Prostate gland (tissue), 2 donors: ENCODE measurements around the gene ADM.

ENCODE experiments used
- CTCF ChIP-seq, 4 experiments: fragments of 200-600 bp in 2 of 4; fragments of 450-650 bp in 2 of 4; sonication (generic) in 2 of 4; IDR thresholded peaks; 1 replicate in 3 of 4; 2 replicates in 1 of 4; pipeline ENCODE4 v1.5.1; 2016 to 2019; ENCODE audit warnings: antibody characterized with exemption in 4 of 4, mild to moderate bottlenecking in 2 of 4, moderate library complexity in 2 of 4
- POLR2A ChIP-seq: fragments of 450-650 bp; IDR thresholded peaks from one replicate; pipeline ENCODE4 v1.6.1; 2016; ENCODE audit warnings: antibody characterized with exemption, mild to moderate bottlenecking
- POLR2AphosphoS5 ChIP-seq: sonication (generic); formaldehyde crosslinking; IDR thresholded peaks from one replicate; pipeline ENCODE4 v1.6.1; 2017; ENCODE audit warnings: antibody characterized with exemption

DNA sequence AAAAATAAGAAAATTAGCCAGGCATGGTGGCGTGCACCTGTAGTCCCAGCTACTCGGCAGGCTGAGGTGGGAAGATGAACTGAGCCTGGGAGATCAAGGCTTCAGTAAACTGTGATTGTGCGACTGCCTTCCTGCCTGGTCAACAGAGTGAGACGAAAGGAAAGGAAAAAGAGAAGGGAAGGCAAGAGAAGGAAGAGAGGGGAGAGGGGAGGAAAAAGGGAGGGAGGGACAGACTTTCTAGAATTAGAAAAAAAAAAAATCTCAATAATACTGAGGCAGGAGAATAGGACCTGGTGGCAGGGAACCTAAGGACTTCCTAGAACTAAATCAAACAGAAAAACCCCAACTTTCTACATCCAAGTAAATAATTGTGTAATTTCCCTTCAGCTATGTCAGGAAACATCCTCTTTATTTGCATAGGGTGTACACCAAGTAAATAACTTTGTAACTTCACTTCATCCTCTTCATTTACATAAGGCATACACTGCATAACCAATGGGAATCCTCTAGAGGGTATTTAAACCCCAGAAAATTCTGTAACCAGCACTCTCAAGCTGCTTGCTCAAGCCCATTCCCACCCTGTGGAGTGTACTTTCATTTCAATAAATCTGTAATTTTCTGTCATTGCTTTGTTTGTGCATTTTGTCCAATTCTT, 19.6 kb upstream of the ADM start:
- peak; percentile 48 for TF ChIP-seq POLR2AphosphoS5
- TF ChIP-seq CTCF (IDR thresholded peaks at IDR 0.05) = no peak
- TF ChIP-seq POLR2A = no peak
